ENCODE results near the gene GNG12. TPM values are rescaled to one million over a fixed set of nuclear protein-coding genes. Genes with fewer than 3 reads are reported as not detected.

The GNG12 gene
- total and polyA plus RNA-seq, 9 of the 15 experiments (the other 6 are each of a cell fraction or from before 2014, with no cell fraction given): 2.6 to 6.0 (median 4.1) TPM

- TF ChIP-seq ETS1 (conservative IDR thresholded peaks at IDR 0.05; ENCODE audit: control insufficient read depth, low read depth, low read length) (0 out of 2 replicates have a peak, but pooled peaks have one; percentile 73), PTBP1 (IDR thresholded peaks at IDR 0.05; ENCODE audit: low read depth, low read length) (no peak), HDAC2 (IDR thresholded peaks at IDR 0.05) (peak; percentile 91), ETS2 (tag; IDR thresholded peaks at IDR 0.05; ENCODE audit: borderline replicate concordance, poor library complexity, severe bottlenecking) (no peak), CC2D1A (IDR thresholded peaks at IDR 0.05) (0 out of 2 replicates have a peak, but pooled peaks have one; percentile 42), RAD51 (IDR thresholded peaks at IDR 0.05; ENCODE audit: borderline replicate concordance, low read depth) (no peak), ZNF253 (CRISPR knock-in tag; conservative IDR thresholded peaks at IDR 0.05) (no peak), ZNF280B (CRISPR knock-in tag; IDR thresholded peaks at IDR 0.05) (no peak), ZNF76 (CRISPR knock-in tag; IDR thresholded peaks at IDR 0.05; ENCODE audit: borderline replicate concordance) (no peak), ZNF354B (CRISPR knock-in tag; IDR thresholded peaks at IDR 0.05) (no peak), ATF7 (IDR thresholded peaks at IDR 0.05) (peak; percentile 86), TAF1 (IDR thresholded peaks at IDR 0.05; ENCODE audit: control insufficient read depth, extremely low read depth, insufficient read depth, low read length, severe bottlenecking) (peak; percentile 57), HNRNPK (IDR thresholded peaks at IDR 0.05; ENCODE audit: low read depth, low read length, poor library complexity, severe bottlenecking) (no peak), ATF2 (CRISPR knock-in tag; IDR thresholded peaks at IDR 0.05) (no peak), ZNF282 (CRISPR knock-in tag; IDR thresholded peaks at IDR 0.05) (no peak), SMARCB1 (IDR thresholded peaks at IDR 0.05; ENCODE audit: insufficient read length, low read depth) (no peak), RHOXF2B (CRISPR knock-in tag; conservative IDR thresholded peaks at IDR 0.05) (no peak), GABPB1 (CRISPR knock-in tag; IDR thresholded peaks at IDR 0.05) (peak; percentile 72; the same call in 1 of the 2 replicates), POU5F1 (IDR thresholded peaks at IDR 0.05; ENCODE audit: borderline replicate concordance, low read depth, low read length, partially characterized antibody) (no peak), RFX5 (IDR thresholded peaks at IDR 0.05; ENCODE audit: low read depth, low read length) (no peak), STAG1 (CRISPR knock-in tag; IDR thresholded peaks at IDR 0.05; ENCODE audit: borderline replicate concordance) (no peak)
These were observed 146.7 kb downstream of the GNG12 start (continued) for GRCh38 chr1:67686267-67687197.

Data from K562 (cell line).